NCI-H1417 treated with DMSO at 0.1 percent for 48 hours (cell line): ENCODE results near the gene CSH1.
"Not testable (repeated sequence)": the region's sequence is repeated elsewhere in the genome, so short reads cannot be mapped to it uniquely, and the experiment has no call there.

ENCODE experiments used
- DNase-seq: peaks from one replicate; lab custom pipeline; 2025; lab: John Stamatoyannopoulos, UW

CSH1 gene

DNA sequence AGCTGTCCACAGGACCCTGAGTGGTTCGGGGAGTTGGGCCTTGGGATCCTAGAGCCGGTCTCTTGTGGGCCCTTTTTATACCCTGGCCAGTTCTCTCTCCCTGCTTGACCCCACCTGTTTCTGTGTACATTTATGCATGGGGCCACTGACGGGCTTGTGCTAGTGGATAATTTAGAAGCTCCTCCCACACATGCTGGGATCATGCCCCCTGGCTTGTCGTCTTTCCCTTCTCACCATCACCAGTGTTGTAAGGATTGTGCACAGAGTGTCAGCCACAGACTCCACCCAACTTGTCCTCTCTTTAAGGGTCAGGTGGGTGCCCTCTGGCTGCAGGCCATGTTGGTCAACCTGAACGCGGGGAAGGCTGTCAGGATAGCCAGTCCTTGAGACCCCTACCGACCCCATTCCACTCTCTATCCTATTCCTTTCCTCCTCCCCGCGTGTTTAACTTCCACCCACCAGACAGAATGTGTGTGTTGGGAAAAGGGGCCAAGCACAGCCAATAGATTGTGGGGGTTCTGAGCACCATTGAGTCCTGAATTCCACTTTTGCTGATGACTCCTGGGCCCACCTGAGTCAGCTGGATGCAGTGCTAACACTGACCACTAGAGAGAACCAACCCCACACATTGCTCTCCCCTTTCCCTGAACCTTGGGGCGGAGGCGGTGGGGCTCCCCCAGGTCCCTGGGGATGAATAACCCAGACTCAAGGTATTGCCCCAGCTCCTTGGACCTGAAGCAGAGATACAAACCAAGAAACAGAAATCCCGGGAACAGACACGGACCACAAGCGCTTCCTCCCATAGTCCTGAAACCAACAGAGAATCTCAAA lies at the start of gene CSH1:
Gene CSH1, minus strand, starts transcription at position 51 of the 831 bp plus-strand sequence. CDS start 63 bp downstream, outside the sequence.
- not testable (repeated sequence) for DNase-seq

DNA sequence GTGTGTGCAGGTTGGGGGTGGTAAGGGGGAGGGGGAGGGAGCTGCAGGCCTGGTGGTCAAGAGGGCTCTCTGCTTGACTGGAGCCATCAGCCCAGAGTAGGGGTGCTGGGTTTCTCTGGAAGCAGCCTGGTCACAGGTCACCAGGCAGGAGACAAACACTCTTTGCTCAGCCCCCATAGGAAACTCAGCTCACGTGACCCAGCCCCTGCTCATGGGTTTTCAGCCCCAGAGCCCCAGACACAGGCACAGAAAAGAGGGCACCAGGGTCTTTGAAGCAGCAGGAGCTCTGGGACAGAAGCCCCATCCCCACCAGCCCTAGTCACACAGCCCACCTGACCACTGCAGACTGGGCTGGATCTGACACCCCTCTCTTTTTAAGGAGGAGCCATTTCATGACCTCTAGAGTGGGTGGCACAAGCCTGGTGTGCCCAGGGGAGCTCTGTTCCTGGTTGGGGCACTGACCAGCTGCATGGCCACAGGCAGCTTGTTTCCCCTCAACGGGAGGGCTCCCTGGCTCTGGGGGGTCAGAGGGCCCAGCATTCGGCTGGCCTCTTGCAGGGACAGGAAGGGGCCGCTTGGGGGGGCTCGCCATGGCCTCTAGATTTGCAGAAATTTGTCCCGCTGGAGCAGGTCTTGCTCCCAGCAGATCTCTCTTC lies 49.5 kb upstream of the CSH1 start:
- no peak for DNase-seq

DNA sequence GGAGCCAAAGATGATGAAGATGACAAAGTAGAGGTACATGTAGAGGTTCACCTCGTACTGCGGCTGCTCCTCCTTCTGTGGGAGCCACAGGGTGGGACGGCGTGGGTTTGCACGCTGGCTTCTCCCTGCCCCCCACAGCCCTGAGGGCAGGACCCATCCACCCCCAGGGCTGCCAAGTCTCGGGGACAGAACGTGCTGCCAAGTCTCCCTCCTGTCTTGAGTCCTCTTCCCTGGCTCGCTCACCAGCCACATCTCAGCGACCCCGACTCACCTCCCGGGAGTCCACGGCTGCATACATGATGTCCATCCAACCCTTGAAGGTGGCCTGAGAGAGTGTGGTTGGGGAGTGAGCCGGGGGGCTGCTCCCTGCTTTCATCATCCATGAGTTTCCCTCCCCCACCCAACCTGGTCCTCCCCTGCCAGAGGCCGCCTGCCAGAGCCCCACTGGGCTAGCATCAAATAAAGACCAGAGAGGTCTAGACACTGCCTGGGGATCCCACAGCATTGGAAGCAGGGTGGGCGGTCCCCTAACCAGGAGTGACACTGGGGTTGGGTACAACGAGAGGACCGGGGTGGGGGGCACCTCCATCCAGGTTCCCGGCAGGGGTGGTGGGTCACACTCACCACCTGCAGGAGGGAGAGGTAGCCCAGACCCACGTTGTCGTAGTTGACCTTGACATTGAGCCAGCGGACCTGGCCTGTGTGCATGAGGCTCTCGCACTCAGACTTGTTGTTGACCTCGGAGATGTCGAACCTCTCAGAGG lies 48.5 kb upstream of the CSH1 start:
- DNase-seq, result no peak

DNA sequence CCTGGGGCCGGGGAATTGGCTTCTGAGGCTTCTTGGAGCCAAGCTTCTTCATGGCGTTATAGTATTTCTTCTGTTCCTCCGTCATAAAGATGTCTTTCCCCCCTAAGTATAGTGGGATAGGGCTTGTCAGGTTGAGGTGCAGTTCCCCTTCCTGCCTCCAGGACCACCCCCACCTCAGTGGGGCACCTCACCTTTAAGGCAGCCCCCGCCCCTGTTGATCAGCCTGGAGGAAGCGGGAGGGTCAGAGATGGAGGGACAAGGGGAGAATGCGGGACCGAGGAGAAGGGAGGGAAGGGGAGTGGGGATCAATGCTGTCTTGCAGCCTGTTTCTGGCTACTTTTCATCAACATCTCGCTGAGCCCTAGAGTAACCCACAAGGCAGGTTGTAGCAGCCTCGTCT lies 47.4 kb upstream of the CSH1 start:
- DNase-seq, result no peak

DNA sequence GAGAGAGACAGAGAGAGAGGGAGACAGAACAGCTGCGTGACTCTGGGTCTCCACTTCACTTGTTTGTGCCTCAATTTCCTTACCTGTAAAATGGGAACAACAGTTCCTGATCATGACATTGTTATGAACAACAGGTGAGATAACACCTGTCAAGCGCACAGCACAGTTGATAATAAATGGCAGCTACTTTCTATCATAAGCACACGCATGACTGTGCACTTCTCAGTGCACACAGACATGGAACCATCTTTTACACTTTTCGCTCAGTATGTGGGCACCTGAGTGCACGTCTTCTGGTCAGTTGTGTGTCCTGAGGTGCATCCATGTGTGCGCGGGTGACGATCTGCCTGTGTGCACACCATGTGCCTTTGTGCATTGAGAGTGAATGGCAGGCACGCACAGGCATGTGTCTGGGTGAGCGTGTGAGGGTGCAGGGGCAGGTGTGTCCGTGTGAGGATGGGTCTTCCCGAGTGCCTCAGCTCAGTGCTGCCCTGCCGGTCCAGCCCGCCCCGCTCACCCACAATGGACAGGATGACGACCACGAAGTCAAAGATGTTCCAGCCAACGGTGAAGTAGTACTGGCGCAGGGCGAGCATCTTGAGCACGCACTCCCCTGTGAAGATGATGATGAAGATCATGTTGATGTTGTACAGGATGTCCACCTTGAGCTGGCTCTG lies 46.1 kb upstream of the CSH1 start:
- no peak for DNase-seq

DNA sequence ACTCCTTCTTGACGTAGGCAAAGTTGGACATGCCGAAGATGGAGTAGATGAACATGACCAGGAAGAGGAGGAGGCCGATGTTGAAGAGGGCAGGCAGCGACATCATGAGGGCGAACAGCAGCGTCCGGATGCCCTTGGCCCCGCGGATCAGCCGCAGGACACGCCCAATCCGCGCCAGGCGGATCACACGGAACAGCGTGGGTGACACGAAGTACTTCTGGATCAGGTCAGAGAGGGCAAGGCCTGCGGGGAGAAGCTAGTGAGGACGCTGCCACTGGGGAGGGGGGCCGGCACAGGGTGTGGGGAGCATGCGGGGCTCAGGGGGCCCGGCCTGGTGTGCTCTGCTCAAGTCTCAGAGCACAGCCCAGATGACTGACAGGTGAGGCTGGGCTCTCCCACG lies 45.4 kb upstream of the CSH1 start:
- no peak for DNase-seq

DNA sequence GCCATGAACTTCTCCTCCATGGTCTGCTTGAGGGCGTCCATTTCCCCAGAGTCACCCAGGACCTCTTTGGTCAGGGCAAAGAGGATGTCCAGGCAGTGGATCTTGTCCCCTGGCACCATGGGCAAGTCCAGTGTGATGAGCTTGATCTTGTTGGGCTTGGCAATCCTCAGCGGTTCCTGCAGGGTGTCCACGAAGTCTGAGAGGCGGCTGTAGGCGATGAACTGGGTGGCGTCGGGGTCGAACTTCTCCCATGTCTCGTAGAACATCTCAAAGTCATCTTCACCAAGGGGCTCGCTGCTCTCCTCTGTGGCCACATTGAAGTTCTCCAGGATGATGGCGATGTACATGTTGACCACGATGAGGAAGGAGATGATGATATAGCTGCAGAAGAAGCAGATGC lies 44.8 kb upstream of the CSH1 start:
- DNase-seq, result no peak

DNA sequence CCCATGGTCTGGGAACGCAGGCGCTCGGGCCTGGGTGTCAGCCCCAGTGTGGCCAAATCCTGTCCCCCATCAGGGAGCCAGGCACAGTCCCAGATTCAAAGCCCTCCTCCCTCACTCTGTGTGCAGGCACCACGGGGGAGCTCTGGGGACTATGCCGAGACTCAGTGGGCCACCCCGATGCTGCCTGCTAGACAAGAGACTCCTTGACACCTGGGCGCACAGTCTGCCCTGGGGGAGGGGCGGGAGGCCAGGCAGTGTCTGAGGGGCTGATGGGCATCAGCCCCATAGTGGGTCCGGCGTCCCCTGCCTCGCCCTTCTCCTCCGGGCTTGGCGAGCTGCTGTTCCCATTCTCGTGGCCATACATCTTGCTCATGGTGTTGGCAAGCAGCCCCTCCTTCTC lies 44.2 kb upstream of the CSH1 start:
- no peak for DNase-seq

DNA sequence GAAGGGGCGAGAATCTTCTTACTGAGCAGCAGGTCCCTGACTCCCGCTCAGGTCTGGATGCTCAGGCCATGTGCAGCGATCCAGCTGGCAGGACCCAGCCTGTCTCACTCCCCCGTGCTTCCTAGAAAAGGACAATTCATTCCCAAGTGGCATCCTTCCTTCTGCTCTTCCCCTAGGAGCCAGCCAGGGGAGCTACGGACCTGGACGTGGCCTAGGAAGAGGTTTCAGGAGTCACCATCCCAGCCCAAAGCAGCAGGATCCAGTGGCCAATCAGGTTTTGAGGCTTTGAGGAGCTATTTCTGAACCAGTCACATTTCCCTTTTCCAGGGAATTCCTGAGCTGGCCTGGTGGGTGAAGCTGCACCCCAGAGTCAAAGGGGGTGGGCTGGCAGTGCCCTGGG lies 43.5 kb upstream of the CSH1 start:
- DNase-seq, result no peak

DNA sequence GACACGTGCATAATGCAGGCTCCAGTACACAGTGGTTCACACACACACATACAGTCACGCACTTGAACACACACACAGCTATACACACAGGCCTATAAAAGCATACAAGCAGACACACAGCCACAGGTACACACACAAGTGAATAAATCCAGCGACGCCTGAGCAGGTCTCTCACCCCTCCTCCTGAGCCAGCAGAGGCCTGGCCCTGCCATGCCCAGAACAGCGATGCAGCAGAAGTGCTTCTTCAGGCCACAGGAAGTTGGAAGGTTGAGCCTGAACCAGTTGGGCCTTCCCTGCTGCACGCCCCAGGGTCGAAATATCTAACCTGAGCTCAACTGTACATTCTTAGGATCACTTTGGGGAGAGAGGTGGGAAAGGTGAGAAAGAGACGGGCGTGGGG lies 43.0 kb upstream of the CSH1 start:
- DNase-seq, result no peak

DNA sequence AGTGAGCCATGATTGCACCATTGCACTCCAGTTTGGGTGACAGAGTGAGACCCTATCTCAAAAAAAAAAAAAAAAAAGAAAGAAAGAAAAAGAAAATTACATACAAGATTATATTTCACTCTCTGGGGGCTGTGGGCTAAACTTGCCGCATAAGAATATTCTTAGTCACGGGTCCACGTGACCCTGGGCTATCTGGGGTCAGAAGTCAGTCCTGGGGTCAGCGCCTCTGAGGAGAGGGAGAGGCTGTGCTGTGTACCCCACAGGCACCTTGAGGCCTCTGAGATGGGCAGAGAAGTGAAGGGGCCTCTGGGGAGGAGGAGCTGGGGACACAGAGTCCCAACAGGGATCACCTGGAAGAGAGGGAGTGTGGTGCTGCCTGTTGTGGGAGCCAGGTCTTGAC lies 41.5 kb upstream of the CSH1 start:
- no peak for DNase-seq

DNA sequence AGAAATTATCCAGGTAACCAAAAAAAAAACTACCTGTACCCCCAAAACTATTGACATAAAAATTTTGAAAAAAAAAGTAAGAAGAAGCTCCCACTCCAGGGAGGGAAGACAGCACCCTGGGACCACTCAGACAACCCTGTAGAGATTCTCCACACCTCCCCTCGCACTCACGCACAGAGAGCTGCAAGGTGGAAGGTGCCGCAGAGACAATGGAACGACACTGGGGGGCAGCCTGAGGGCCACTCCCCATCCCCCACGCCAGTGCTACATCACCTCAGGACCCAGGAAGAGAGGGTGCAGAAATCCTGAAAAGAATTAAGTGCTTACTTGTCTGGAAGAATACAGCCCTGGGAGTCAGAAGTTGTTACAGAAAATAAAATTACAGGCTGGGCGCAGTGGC lies 40.9 kb upstream of the CSH1 start:
- no peak for DNase-seq

DNA sequence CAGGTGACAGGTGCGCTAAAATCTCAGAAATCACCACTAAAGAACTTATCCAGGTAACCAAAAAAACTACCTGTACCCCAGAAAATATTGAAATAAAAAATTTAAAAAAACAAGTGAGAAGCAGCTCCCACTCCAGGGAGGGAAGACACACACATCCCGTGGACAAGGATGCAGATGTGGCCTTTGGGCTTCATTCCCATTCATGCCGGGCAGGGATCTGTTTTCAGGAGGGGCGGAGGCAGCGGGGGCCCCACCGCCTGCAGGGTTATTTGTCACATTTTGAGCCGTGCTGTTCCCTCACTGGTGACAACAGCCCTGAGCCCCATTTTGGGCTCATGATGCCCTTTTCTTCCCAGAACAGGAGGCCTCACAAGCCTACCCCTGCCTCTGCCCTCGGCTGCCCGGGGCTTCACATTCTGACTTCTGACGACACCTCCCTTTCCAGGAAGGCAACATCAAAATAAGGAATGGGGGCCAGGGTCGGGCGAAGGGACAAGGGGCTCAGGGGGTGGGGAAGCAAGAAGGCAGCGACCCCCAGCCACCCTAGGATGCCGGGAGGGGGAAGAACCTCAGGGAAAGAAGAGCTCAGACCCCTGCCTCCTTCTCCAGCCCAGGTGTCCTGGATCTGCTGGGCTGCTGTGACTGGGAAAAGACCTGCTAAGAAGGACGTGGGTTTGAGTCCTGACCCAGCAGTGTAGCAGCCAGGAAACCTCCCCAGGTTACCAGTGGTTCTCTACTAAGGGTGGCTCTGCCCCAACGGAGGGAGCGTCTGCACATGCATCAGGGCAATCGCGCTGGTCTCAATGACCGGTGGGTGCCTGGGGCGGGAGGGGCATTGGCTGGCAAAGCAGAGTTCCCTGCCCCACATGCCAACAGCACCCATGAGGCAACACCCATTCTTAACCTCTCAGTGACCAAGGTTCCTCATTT lies 38.1 kb upstream of the CSH1 start:
- no peak for DNase-seq

DNA sequence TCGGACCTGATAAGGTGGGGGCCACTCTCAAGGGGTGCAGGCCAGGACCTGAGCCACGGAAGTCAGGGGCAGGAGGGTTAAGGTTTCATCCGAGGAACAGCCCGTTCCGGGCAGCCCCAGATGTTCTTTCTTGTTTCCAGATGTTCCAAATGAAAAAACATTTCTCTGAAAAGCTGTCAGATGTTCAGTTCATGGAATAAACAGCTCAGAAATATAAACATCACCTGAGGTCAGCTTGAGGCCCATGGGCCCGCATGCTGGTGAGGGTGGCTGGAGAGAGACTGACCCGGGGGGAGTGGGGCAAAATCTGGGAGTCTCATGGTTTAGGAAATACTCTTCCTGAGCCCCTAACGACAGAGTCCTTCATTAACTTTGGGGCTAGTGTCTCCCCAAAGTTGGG lies 37.2 kb upstream of the CSH1 start:
- DNase-seq, result no peak

DNA sequence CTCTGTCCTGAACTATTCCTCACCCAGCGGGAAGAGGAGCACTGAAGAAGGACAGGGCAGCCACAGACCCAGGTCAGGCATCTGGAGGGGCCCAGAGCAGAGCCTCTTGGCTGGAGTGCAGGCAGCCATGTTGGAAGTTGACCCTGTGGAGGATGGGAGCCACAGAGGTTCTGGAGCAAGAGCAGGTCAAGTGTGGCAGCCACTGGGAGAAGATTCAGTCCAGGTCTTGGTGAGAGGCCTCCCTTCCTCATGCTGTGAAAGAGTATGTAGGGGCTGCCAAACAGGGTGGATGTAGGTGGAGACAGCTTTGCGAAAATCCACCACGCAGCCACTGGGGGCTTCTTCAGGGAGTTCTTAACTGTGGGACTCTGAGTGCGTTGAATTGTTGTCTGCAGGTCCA lies 36.3 kb upstream of the CSH1 start:
- no peak for DNase-seq

DNA sequence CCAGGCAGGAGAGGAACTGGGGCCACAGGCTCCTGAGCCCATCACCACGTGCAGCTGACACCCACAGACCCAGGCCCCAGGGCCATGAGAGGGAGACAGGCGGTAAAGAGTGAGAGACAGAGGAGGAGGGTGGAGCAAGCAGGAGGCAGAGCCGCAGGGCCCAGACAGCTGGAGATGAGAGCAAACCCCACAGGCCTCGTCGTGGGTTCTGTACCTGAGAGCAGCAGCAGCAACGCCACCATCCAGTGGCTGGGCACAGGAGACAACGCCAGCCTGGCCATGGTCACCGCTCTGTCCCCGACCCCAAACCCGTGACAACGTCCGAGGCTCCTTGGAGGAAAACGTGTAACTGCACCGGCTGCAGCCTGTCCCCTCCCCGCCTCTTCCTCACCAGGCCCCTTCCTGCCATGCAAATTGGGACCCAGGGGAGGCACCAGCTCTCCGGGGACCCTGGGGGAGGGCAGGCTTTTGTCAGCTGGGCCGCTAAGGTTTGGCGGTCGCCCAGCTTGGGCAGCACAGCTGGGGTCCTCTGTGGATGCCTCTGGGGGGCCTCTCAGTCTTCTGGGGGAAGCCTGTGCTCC lies 35.7 kb upstream of the CSH1 start, which contains the start of gene CD79B:
Gene CD79B, minus strand, starts transcription at position 351 of the 581 bp plus-strand sequence. Its CDS starts 70 bp downstream, at position 281.
- DNase-seq, result no peak

DNA sequence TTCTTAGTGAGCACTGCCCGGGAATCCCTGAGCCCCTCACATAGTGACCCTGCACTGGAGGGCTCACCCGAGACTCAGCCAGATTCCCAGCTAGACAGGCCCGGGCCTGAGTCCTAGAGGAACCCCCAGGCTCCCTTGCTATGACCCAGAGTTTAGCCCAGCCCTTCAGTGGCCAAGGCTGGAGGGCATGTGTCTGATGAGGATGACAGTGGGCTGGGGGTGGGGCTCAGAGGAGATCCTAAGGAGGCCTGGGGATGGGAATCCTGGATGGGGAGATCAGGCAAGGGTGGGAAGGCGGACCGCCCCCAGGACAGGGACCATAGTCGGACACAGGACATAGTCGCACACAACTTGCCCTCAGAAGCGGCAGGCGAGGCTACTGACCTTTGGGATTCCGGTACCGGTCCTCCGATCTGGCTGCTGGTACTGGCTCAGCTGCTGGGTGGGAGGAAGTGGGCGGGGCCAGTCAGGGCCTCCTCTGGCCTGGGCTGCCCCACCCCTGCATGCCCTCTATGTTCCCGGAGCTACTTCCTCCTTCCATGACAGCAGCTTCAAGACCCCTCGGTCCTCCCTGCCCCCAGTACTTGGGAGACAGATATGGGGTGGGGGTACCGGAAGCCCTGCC lies 34.7 kb upstream of the CSH1 start:
- no peak for DNase-seq

DNA sequence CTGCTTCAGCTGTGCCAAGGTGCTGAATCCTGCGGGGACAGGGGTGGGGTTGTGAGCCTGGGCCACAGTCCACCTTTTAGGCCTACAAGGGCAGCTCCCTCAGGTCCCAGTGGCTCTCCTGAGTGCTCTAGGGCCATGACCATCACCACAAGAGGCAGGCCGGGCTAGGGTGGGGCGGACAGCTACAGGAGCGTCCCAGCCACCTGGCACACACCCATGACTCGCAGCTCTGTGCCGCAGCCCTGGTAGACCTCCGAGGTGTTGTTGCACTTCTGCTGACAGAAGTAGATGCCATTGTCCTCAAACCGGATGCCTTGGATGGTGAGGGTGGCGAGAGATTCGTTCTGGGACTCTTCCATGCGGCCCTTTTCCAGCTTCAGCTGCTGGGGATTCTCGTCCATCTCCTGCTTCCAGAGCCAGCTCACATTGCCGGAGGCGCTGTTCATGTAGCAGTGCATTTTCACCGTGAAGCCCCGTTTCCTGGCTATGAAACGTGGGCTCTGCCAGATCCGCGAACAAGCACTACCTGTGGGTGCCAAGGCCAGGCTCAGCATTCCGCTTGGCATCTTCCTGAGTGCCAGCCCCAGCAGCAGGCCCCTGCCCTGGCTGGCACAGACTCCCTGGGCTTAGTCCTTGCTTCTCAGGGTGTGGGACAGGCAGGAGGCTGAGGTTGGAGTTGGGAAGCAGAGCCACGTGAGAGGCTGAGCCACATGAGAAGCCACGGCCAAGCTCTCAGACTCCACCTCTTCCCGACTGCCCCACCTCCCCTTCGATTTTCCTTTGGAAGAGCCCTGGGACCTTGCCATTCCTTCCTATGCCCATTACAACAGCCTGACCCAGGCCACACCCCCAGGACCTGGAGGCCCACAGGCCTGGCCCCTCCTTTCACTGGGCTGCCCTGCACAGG lies 33.7 kb upstream of the CSH1 start:
- no peak for DNase-seq
